Activated B cell treated with CpG ODN at 0.5 μM for 24 hours (primary cell): ENCODE results near the gene VAMP8. TPM values are rescaled to one million over a fixed set of nuclear protein-coding genes. Genes with fewer than 3 reads are reported as not detected.

Experiments used
- ATAC-seq: fragments of 200-7000 bp; cut with Tn5 transposase; one replicate; pipeline ENCODE4 v1.10.0; 2021; ENCODE audit warnings: low read depth, mild to moderate bottlenecking, moderate library complexity
- CTCF ChIA-PET: fragments of 350-600 bp; sonication (Branson Sonifier 250); formaldehyde crosslinking; loops from one replicate; lab custom pipeline; 2021; ENCODE audit warnings: antibody characterized with exemption; lab: Charles Lee
- POLR2A ChIA-PET: fragments of 350-600 bp; sonication (Branson Sonifier 250); formaldehyde crosslinking; loops from one replicate; lab custom pipeline; 2021; ENCODE audit warnings: antibody characterized with exemption; lab: Charles Lee
- DNase-seq: peaks from one replicate; pipeline ENCODE4 v3.0.0; 2022
- H3K27ac Mint-ChIP-seq: one replicate; pipeline ENCODE4 v1.8.0; 2020; ENCODE audit warnings: mixed read lengths
- H3K27me3 Mint-ChIP-seq: one replicate; pipeline ENCODE4 v1.8.0; 2021; ENCODE audit warnings: mixed read lengths
- H3K36me3 Mint-ChIP-seq: one replicate; pipeline ENCODE4 v1.8.0; 2021; ENCODE audit warnings: low read depth, mixed read lengths
- H3K4me1 Mint-ChIP-seq: one replicate; pipeline ENCODE4 v1.8.0; 2021; ENCODE audit warnings: mixed read lengths
- H3K4me3 Mint-ChIP-seq: one replicate; pipeline ENCODE4 v1.8.0; 2020; ENCODE audit warnings: mild to moderate bottlenecking, mixed read lengths
- H3K9me3 Mint-ChIP-seq: one replicate; pipeline ENCODE4 v1.8.0; 2020; ENCODE audit warnings: mixed read lengths
- CTCF ChIP-seq: fragments of 200-600 bp; IDR thresholded peaks from one replicate; pipeline ENCODE4 v1.8.0; 2022; ENCODE audit warnings: antibody characterized with exemption, mild to moderate bottlenecking
- intact Hi-C: fragments of 100-400 bp; cut with micrococcal nuclease; formaldehyde crosslinking; loops from one replicate; pipeline ENCODE4 v1.15.1; 2024
- total RNA-seq: library from RNA; stranded (reverse); gene quantifications from 2 replicates; pipeline ENCODE4 v1.2.3, GENCODE V29; 2022

VAMP8 gene
- total RNA-seq, 1 donor from 2014 or later, result 128 TPM

- Mint-ChIP-seq H3K4me3 (no peak overlapping the region), H3K9me3 (no peaks in the 10 kb centered on the region), H3K36me3 (peaks cover 88% of the 10 kb centered on the region), H3K27me3 (no peaks in the 10 kb centered on the region), H3K27ac (no peak overlapping the region), H3K4me1 (peaks cover 4% of the 10 kb centered on the region)
- intact Hi-C loops, result no loop called here
- DNase-seq (no peak), ATAC-seq (no peak)
- ChIA-PET CTCF (interaction anchor here (1.1 to 8.4 kb wide), 8 partner anchors 9 to 195 kb away, joined by 3 to 162 read pairs (median 16); partner anchors contain the start of genes ELMOD3, MAT2A, RETSAT and SH2D6), POLR2A (interaction anchor here (1.3 to 8.2 kb wide), 3 partner anchors 9 to 222 kb away, joined by 14 to 84 read pairs (median 70); partner anchors contain the start of genes MAT2A, SH2D6 and TGOLN2)
- no peak for TF ChIP-seq CTCF
These were observed 27.6 kb upstream of the VAMP8 start for GRCh38 chr2:85549826-85550225.

- intact Hi-C loops, result no loop called here
- no peaks in the 10 kb centered on the region for H3K27me3 Mint-ChIP-seq
- H3K4me1 Mint-ChIP-seq, result peaks cover 4% of the 10 kb centered on the region
These were observed 26.9 kb upstream of the VAMP8 start for GRCh38 chr2:85550486-85550885.

GRCh38 chr2:85551698-85552678, 25.4 kb upstream of the VAMP8 start:
- ChIA-PET POLR2A (interaction anchor here (0.5 to 8.2 kb wide), 10 partner anchors 9 to 224 kb away, joined by 4 to 84 read pairs (median 7); partner anchors contain the start of genes ELMOD3, GGCX, MAT2A and RETSAT), CTCF (interaction anchor here (0.6 to 8.4 kb wide), 22 partner anchors 9 to 285 kb away, joined by 3 to 162 read pairs (median 5); partner anchors contain the start of genes C2orf68, ELMOD3, GGCX and MAT2A)
- Mint-ChIP-seq H3K9me3 (no peaks in the 10 kb centered on the region), H3K36me3 (peaks cover 87% of the 10 kb centered on the region), H3K4me3 (no peak overlapping the region), H3K27ac (no peak overlapping the region), H3K27me3 (no peaks in the 10 kb centered on the region), H3K4me1 (peaks cover 4% of the 10 kb centered on the region)
- DNase-seq, result peak; percentile 63
- intact Hi-C loops, result loop anchor here (1.0 to 2.0 kb wide), 7 partner anchors 9 to 252 kb away; partner anchors contain the start of genes ELMOD3, GGCX, RETSAT and TGOLN2
- ATAC-seq, result peak; percentile 98
- TF ChIP-seq CTCF, result peak; percentile 28

More at GRCh38 chr2:85550486-85550885, 26.9 kb upstream of the VAMP8 start:
- ChIA-PET CTCF (interaction anchor here (1.0 to 8.4 kb wide), 12 partner anchors 9 to 284 kb away, joined by 3 to 162 read pairs (median 4); partner anchors contain the start of genes ELMOD3, MAT2A, RETSAT and SH2D6), POLR2A (interaction anchor here (0.5 to 8.2 kb wide), 5 partner anchors 10 to 223 kb away, joined by 3 to 84 read pairs (median 14); partner anchors contain the start of genes C2orf68, MAT2A, SH2D6 and TGOLN2)
- no peak overlapping the region for H3K27ac Mint-ChIP-seq
- H3K9me3 Mint-ChIP-seq, result no peaks in the 10 kb centered on the region
- no peak for ATAC-seq
- H3K4me3 Mint-ChIP-seq, result no peak overlapping the region
- TF ChIP-seq CTCF, result no peak
- no peak for DNase-seq
- H3K36me3 Mint-ChIP-seq, result peaks cover 87% of the 10 kb centered on the region

- Mint-ChIP-seq H3K36me3 (peaks cover 89% of the 10 kb centered on the region), H3K27ac (no peak overlapping the region), H3K9me3 (no peaks in the 10 kb centered on the region), H3K4me1 (peaks cover 5% of the 10 kb centered on the region), H3K4me3 (no peak overlapping the region), H3K27me3 (no peaks in the 10 kb centered on the region)
- CTCF ChIA-PET, result interaction anchor here (0.7 to 8.4 kb wide), 5 partner anchors 12 to 832 kb away, joined by 3 to 162 read pairs (median 52); partner anchors contain the start of genes MAT2A and SH2D6
- no peak for ATAC-seq
- intact Hi-C loops, result loop anchor here (2.0 kb wide), 1 partner anchor 198 kb away; the partner anchor contains the start of genes ELMOD3 and RETSAT
- TF ChIP-seq CTCF, result no peak
- no peak for DNase-seq
- POLR2A ChIA-PET, result interaction anchor here (5.5 to 8.2 kb wide), 2 partner anchors 13 to 134 kb away, joined by 70 to 84 read pairs; partner anchors contain the start of genes MAT2A and SH2D6
These were observed 24.2 kb upstream of the VAMP8 start for GRCh38 chr2:85553184-85553583.
